Liver (tissue), 9 donors: Measurements from ENCODE around the gene BRAF. TPM values are rescaled to one million over a fixed set of nuclear protein-coding genes. Genes with fewer than 3 reads are reported as not detected.

Experiments used
- DNase-seq: peaks from one replicate; pipeline ENCODE4 v3.0.0-alpha.2; 2017; ENCODE audit warnings: low spot score
- H3K27ac ChIP-seq, 2 donors: one replicate each; pipeline ENCODE4 v1.7.0; 2013; ENCODE audit warnings: inconsistent platforms in 2 of 2, low read length in 2 of 2, control low read depth in 1 of 2, low read depth in 1 of 2, mild to moderate bottlenecking in 1 of 2
- H3K27me3 ChIP-seq, 4 donors: one replicate each; pipeline versions ENCODE4 v1.6.1 to v1.7.0; 2013; ENCODE audit warnings: low read length in 3 of 4, inconsistent platforms in 1 of 4, mild to moderate bottlenecking in 1 of 4, moderate library complexity in 1 of 4; ENCODE audit not compliant: control insufficient read depth in 4 of 4, insufficient read depth in 4 of 4
- H3K36me3 ChIP-seq, 4 donors: one replicate each; pipeline versions ENCODE4 v1.6.1 to v1.7.0; 2013; ENCODE audit warnings: low read length in 3 of 4, mild to moderate bottlenecking in 3 of 4, low read depth in 1 of 4, moderate library complexity in 1 of 4; ENCODE audit not compliant: control insufficient read depth in 4 of 4, insufficient read depth in 3 of 4
- H3K4me1 ChIP-seq, 4 donors: one replicate each; pipeline versions ENCODE4 v1.6.1 to v1.7.0; 2013; ENCODE audit warnings: low read length in 3 of 4, mild to moderate bottlenecking in 3 of 4, moderate library complexity in 1 of 4; ENCODE audit not compliant: control insufficient read depth in 4 of 4, insufficient read depth in 4 of 4
- H3K4me3 ChIP-seq, 3 donors: one replicate each; pipeline versions ENCODE4 v1.6.1 to v1.7.0; 2013; ENCODE audit warnings: low read length in 3 of 3, control low read depth in 1 of 3, low read depth in 1 of 3, mild to moderate bottlenecking in 1 of 3
- H3K9ac ChIP-seq, 2 donors: one replicate each; pipeline ENCODE4 v1.7.0; 2013; ENCODE audit warnings: low read length in 2 of 2, mild to moderate bottlenecking in 2 of 2, moderate library complexity in 2 of 2, control low read depth in 1 of 2, low read depth in 1 of 2
- H3K9me3 ChIP-seq, 4 donors: one replicate each; pipeline versions ENCODE4 v1.6.1 to v1.7.0; 2013; ENCODE audit warnings: low read length in 3 of 4; ENCODE audit not compliant: control insufficient read depth in 4 of 4
- EGR1 ChIP-seq, 2 donors: IDR thresholded peaks; 2 replicates each; pipeline ENCODE4 v1.6.1; 2016 to 2018; ENCODE audit warnings: antibody characterized with exemption in 2 of 2, low read depth in 2 of 2
- FOXA2 ChIP-seq: IDR thresholded peaks from 2 replicates; pipeline ENCODE4 v1.6.1; 2016; ENCODE audit warnings: antibody characterized with exemption
- GABPA ChIP-seq, 2 donors: IDR thresholded peaks in 1 of 2; conservative IDR thresholded peaks in 1 of 2; 2 replicates each; pipeline ENCODE4 v1.6.1; 2016; ENCODE audit warnings: antibody characterized with exemption in 2 of 2, mild to moderate bottlenecking in 1 of 2, moderate library complexity in 1 of 2
- HNF4A ChIP-seq, 2 donors: conservative IDR thresholded peaks; 2 replicates each; pipeline ENCODE4 v1.6.1; 2016; ENCODE audit warnings: antibody characterized with exemption in 2 of 2, mild to moderate bottlenecking in 2 of 2
- JUND ChIP-seq, 2 donors: IDR thresholded peaks; 2 replicates each; pipeline ENCODE4 v1.6.1; 2016; ENCODE audit warnings: antibody characterized with exemption in 2 of 2
- NR2F2 ChIP-seq: IDR thresholded peaks from 2 replicates; pipeline ENCODE4 v1.6.1; 2016; ENCODE audit warnings: antibody characterized with exemption
- RAD21 ChIP-seq, 2 donors: IDR thresholded peaks; 2 replicates each; pipeline ENCODE4 v1.6.1; 2016; ENCODE audit warnings: antibody characterized with exemption in 2 of 2, mild to moderate bottlenecking in 2 of 2
- SP1 ChIP-seq: IDR thresholded peaks from 2 replicates; pipeline ENCODE4 v1.6.1; 2018; ENCODE audit warnings: antibody characterized with exemption, mild to moderate bottlenecking
- TAF1 ChIP-seq: conservative IDR thresholded peaks from 2 replicates; pipeline ENCODE4 v1.6.1; 2016; ENCODE audit warnings: antibody characterized with exemption, mild to moderate bottlenecking
- YY1 ChIP-seq: IDR thresholded peaks from 2 replicates; pipeline ENCODE4 v1.6.1; 2016; ENCODE audit warnings: antibody characterized with exemption, mild to moderate bottlenecking
- WGBS: extraction: QIAGEN DNeasy Blood & Tissue Kit; methylation state at CpG from one replicate; pipeline ENCODE4 v1.1.7; 2013; 5-methylcytosine and 5-hydroxymethylcytosine counted together
- polyA plus RNA-seq, 2 donors: library from polyadenylated mRNA; stranded (reverse) in 1 of 2; unstranded in 1 of 2; fragments of 200-250 nt in 1 of 2; fragments of >200 nt in 1 of 2; fragmentation: Nextera tagmentation in 1 of 2; extraction: Ambion mirVana in 1 of 2; gene quantifications; one replicate each; pipeline versions ENCODE4 v1.2.1 to v1.2.3, GENCODE V29; 2013 to 2015
- total RNA-seq, 2 donors: library from RNA; depleted of rRNA; stranded (reverse); fragments of >200 nt; gene quantifications; one replicate each; pipeline ENCODE4 v1.2.3, GENCODE V29; 2014
- TF ChIP-seq, protein P1 (sequence below): IDR thresholded peaks from 2 replicates; pipeline ENCODE4 v1.6.1; 2016; ENCODE audit warnings: antibody characterized with exemption
- TF ChIP-seq, protein P2 (sequence below): fragments of 150-350 bp; IDR thresholded peaks from 2 replicates; pipeline ENCODE4 v1.5.1; 2017; ENCODE audit warnings: improper control_type of control experiment, low read depth, low read length; ENCODE audit not compliant: missing input control
- TF ChIP-seq, protein P3 (sequence below): IDR thresholded peaks from 2 replicates; pipeline ENCODE4 v1.6.1; 2016; ENCODE audit warnings: antibody characterized with exemption
- TF ChIP-seq, protein P4 (sequence below): IDR thresholded peaks from 2 replicates; pipeline ENCODE4 v1.6.1; 2016; ENCODE audit warnings: antibody characterized with exemption, mild to moderate bottlenecking
- donor health status: healthy.
- donor health status: healthy.
- donor health status: healthy.
- donor health status: healthy.
- donor health status: healthy.

BRAF gene
- total and polyA plus RNA-seq, 4 donors: 2.6 to 21.9 (median 14.0) TPM

DNA sequence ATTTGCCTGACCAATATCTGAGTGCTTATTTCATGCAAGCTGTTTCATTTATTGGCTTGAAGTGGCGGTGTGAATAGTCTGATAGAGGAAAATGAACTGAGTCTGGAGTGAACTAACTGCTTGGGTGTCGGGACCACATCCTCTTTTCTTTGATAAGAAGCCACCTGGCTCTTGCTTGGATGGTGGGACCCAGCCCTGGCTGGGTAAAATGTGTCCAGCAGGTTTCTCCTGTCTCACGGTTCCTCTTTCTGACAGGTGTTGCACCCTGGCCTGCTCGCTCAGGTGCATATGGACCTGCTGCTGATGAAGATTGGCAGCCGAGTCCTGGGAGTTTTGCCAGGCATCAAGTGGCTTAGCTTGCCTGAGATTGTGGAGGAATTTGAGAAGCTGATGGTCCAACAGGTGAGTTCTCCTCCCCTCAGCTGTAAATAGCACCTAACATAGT is 250.4 kb downstream of the BRAF start:
- WGBS: 91% methylated on average over 5 of the region's 5 CpGs
- Histone ChIP-seq H3K4me1 (peaks cover 2 to 21% (median 13%) of the 10 kb centered on the region in 4 donors), H3K9ac (no peak overlapping the region), H3K27ac (no peak overlapping the region), H3K36me3 (peaks cover 0 to 5% (median 3%) of the 10 kb centered on the region in 4 donors), H3K9me3 (no peaks in the 10 kb centered on the region), H3K27me3 (no peaks in the 10 kb centered on the region), H3K4me3 (no peak overlapping the region)
- DNase-seq: no peak
- TF ChIP-seq, protein P1, sequence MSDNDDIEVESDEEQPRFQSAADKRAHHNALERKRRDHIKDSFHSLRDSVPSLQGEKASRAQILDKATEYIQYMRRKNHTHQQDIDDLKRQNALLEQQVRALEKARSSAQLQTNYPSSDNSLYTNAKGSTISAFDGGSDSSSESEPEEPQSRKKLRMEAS: no peak
- TF ChIP-seq FOXA2: no peak
- no peak for TF ChIP-seq HNF4A (conservative IDR thresholded peaks at IDR 0.05)
- TF ChIP-seq RAD21 (IDR thresholded peaks at IDR 0.05): no peak
- no peak for TF ChIP-seq GABPA (IDR thresholded peaks at IDR 0.05 in 1 of 2, conservative IDR thresholded peaks at IDR 0.05 in 1 of 2)
- no peak for TF ChIP-seq SP1
- TF ChIP-seq JUND (IDR thresholded peaks at IDR 0.05): no peak
- TF ChIP-seq, protein P2, sequence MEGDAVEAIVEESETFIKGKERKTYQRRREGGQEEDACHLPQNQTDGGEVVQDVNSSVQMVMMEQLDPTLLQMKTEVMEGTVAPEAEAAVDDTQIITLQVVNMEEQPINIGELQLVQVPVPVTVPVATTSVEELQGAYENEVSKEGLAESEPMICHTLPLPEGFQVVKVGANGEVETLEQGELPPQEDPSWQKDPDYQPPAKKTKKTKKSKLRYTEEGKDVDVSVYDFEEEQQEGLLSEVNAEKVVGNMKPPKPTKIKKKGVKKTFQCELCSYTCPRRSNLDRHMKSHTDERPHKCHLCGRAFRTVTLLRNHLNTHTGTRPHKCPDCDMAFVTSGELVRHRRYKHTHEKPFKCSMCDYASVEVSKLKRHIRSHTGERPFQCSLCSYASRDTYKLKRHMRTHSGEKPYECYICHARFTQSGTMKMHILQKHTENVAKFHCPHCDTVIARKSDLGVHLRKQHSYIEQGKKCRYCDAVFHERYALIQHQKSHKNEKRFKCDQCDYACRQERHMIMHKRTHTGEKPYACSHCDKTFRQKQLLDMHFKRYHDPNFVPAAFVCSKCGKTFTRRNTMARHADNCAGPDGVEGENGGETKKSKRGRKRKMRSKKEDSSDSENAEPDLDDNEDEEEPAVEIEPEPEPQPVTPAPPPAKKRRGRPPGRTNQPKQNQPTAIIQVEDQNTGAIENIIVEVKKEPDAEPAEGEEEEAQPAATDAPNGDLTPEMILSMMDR: no peak
- TF ChIP-seq YY1: no peak

DNA sequence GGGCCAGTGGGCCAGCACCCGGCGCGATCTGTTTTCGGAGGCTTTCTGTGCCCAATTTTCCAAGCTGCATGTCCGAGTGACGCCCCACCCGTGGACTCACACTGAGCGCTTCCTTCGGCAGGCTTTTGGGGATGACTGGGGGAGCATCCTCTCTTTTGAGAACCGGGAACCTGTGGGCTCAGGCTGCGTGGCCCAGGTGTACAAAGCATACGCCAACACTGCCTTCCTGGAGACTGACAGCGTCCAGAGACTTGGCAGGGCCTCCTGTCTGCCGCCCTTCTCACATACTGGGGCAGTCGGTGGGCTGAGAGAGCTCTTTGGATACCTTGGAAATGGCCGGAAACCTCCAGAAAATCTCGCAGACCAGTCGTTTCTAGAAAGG is 251.0 kb downstream of the BRAF start:
- no peak for TF ChIP-seq HNF4A (conservative IDR thresholded peaks at IDR 0.05)
- TF ChIP-seq TAF1: no peak
- TF ChIP-seq SP1: no peak
- no peak for TF ChIP-seq JUND (IDR thresholded peaks at IDR 0.05)
- no peak for TF ChIP-seq FOXA2
- no peak for TF ChIP-seq NR2F2
- TF ChIP-seq, protein P1: no peak
- TF ChIP-seq, protein P3, sequence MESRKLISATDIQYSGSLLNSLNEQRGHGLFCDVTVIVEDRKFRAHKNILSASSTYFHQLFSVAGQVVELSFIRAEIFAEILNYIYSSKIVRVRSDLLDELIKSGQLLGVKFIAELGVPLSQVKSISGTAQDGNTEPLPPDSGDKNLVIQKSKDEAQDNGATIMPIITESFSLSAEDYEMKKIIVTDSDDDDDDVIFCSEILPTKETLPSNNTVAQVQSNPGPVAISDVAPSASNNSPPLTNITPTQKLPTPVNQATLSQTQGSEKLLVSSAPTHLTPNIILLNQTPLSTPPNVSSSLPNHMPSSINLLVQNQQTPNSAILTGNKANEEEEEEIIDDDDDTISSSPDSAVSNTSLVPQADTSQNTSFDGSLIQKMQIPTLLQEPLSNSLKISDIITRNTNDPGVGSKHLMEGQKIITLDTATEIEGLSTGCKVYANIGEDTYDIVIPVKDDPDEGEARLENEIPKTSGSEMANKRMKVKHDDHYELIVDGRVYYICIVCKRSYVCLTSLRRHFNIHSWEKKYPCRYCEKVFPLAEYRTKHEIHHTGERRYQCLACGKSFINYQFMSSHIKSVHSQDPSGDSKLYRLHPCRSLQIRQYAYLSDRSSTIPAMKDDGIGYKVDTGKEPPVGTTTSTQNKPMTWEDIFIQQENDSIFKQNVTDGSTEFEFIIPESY: no peak
- TF ChIP-seq, protein P4, sequence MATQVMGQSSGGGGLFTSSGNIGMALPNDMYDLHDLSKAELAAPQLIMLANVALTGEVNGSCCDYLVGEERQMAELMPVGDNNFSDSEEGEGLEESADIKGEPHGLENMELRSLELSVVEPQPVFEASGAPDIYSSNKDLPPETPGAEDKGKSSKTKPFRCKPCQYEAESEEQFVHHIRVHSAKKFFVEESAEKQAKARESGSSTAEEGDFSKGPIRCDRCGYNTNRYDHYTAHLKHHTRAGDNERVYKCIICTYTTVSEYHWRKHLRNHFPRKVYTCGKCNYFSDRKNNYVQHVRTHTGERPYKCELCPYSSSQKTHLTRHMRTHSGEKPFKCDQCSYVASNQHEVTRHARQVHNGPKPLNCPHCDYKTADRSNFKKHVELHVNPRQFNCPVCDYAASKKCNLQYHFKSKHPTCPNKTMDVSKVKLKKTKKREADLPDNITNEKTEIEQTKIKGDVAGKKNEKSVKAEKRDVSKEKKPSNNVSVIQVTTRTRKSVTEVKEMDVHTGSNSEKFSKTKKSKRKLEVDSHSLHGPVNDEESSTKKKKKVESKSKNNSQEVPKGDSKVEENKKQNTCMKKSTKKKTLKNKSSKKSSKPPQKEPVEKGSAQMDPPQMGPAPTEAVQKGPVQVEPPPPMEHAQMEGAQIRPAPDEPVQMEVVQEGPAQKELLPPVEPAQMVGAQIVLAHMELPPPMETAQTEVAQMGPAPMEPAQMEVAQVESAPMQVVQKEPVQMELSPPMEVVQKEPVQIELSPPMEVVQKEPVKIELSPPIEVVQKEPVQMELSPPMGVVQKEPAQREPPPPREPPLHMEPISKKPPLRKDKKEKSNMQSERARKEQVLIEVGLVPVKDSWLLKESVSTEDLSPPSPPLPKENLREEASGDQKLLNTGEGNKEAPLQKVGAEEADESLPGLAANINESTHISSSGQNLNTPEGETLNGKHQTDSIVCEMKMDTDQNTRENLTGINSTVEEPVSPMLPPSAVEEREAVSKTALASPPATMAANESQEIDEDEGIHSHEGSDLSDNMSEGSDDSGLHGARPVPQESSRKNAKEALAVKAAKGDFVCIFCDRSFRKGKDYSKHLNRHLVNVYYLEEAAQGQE: no peak
- TF ChIP-seq EGR1 (IDR thresholded peaks at IDR 0.05; ENCODE audit: low read depth in 2 of 2): no peak
- TF ChIP-seq RAD21 (IDR thresholded peaks at IDR 0.05): no peak
- 61% methylated on average over 18 of the region's 18 CpGs for WGBS
- Histone ChIP-seq H3K27me3 (no peaks in the 10 kb centered on the region), H3K27ac (peak overlapping the region in 1 of 2 donors; percentile 35), H3K9ac (no peak overlapping the region), H3K4me1 (peaks cover 2 to 21% (median 13%) of the 10 kb centered on the region in 4 donors), H3K4me3 (peak overlapping the region in 2 of 3 donors; percentile 72 to 96), H3K36me3 (peaks cover 0 to under 1% (median 0%) of the 10 kb centered on the region in 4 donors), H3K9me3 (no peaks in the 10 kb centered on the region)
- DNase-seq: no peak
